ENCODE results near the gene LEKR1.
"Not testable (repeated sequence)": the region's sequence is repeated elsewhere in the genome, so short reads cannot be mapped to it uniquely, and the experiment has no call there.

Gene LEKR1

DNA sequence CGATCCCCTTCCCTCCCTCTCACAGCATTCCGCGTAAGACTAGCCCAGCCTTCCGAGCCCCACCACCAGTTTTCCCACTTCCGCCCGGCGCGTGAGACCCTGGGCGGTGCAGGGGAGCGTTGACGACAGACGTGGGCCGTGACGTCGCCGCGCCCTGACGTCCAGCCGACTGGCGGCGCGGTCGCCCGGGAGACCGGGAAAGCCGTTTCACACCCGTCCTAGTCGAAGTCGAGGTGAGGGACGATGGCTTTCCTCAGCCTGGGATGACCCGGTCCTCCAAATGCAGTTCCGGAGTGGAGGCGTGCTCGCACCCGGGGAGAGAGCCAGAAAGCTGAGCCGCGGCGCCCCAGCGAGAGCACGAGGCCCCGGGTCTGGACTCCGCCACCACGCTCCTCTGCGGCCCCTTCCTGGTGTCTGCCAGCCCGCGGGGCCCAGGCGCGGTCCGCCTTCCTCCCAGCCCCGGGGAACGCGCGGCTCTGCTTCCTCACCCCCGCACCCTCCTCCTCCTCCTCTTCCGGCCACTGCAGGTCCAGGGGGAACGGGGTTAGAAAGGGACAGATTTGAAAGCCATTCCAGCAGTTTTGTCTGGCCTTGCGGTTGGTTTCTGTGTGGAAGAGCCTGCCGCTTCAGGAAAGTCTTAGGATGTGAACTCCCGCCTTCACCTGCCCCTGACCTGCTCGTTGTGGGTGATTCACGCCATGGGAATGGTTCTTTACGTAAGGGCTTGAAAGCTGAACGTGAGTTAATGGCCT, at the start of gene LEKR1:
Gene LEKR1, plus strand, starts transcription at position 210 of the 752 bp plus-strand sequence. CDS start 2,977 bp downstream, outside the sequence.
- DNase-seq: peak; percentile 75

DNA sequence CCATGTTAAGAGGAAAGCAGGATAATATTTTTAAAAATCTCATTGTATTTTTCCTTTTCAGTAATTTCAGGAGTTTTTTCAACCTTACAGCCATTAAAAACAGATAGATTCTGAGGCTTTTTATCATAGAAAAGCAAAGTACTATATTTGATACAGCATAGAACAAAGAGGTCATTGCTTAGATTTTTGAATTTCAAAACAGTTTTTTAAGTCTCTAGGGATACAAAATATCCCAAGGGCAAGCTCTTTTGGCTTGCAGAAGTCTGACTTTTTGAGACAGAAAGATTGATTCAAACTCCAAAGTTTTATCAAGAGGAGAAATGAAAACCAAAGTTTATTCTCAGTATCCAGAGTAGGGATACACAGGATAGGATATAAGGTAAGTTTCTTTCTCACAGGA, 49.3 kb upstream of the LEKR1 start:
- no peak for DNase-seq

DNA sequence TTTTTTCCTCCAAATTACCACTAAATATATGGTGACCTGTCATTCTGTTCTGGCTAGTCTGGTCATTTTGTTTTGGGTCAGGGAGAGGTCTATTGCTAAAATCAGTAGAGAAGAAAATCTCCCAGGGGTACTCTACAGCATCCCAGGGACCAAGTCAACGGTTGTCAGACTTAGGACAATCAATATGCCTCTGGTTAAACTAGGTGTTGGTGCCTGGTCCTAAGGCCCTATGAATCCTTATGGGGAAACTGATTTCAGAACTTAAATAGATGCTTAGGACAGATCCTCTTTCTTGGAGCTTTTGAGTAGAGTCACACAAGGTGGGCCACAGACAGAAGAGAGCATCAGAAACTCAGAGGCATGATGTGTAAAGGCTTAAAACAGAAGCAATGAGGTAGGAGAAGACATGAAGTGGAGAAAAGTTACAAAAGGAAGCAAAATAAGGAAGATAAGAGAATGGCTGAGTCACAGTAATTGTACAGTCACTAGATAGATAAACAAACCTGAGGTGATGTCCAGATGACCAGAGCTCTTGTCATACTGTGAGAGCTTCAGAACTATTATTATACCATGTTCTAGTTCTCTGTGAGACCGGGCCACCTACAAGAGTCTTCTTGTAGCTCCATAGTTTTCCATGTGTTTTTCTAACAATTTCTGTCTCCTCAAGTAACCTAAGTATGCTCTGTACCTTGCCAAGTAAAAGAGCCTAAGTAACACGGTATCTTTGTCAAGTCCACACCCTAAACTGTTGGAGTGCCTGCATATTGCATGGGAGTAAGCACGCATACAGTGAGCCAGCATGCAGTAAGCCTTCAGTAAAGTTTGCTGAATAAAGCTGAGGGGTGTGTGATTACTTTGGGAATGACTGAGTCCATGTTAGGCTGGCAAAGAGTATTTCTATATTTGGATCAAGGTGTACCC, 44.6 kb upstream of the LEKR1 start:
- DNase-seq: no peak

GRCh38 chr3:156782319-156782718, 43.8 kb upstream of the LEKR1 start:
- DNase-seq: no peak

DNA sequence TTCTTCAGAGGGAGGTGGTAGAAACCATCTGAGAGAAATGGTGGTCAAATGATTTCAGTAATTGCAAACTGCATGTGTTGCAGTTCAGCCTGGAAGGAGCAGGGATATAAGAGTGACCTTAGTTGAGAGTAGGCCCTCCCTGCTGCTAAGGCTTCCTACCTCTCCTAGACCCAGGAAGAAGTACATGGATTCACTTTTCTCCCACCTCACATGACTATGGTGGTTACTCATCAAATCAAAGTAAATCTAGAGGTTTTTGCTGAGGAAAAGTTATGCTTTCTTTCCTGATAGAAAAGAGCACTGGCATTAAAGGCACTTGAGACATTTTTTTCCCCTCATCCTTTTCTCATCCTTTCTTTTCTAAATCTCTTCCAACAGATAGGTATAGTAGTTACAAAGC, 43.2 kb upstream of the LEKR1 start:
- DNase-seq: no peak

DNA sequence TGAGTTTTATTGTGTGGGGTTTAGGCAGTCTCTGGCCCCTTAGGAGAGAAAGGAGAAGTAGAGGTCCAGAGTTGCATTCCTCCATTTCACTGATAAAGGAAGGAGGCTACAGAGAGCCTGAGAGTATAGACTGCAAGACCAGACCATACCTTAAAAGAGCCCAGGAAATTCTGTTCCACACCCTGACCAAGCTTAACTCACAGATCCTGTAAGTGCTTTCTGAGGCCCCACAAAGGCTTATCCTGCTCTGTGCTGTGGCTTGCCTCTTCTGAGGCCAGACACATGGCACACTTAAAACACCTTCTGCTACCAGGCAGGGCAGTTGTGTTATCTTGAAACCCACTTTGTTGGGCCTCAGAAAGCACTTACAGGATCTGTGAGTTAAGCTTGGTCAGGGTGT, 39.2 kb upstream of the LEKR1 start:
- no peak for DNase-seq

DNA sequence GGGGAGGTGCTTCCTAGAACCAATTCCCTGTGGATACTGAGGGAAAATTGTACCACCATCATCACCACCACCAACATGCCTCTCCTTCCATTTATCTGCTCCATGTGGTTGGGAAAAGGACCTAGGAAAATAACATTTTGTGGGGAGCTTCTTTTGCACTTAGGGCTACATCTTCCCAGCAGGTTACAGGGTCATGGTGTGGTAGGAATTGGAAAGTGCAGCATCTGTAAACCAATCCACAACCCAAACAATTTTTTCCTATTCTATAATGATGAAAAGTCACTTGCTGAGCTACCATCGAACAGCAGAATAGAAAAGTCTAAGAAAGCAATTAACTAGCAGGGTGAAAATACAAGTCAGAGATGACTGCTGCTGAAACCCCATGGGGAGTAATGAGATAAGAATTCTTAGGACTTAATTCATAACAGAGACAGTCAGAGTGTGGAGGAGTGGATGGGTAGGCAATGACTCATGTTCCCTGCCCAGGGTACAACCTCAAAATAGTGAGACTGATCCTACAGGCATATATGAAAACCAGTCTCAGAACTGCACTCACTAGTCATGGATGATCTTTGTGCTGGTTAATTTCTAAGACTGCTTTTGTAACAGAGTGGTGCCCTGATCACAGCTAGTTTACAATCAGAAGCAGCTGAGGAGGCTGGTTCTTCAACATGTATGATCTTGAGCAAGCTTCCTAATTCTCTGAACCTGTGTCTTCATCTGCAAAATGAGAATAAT, 38.1 kb upstream of the LEKR1 start:
- DNase-seq: peak; percentile 2

- no peak for DNase-seq
Observed at GRCh38 chr3:156788846-156789245, 37.3 kb upstream of the LEKR1 start.

- no peak for DNase-seq
Observed at GRCh38 chr3:156790156-156790555, 36.0 kb upstream of the LEKR1 start.

DNA sequence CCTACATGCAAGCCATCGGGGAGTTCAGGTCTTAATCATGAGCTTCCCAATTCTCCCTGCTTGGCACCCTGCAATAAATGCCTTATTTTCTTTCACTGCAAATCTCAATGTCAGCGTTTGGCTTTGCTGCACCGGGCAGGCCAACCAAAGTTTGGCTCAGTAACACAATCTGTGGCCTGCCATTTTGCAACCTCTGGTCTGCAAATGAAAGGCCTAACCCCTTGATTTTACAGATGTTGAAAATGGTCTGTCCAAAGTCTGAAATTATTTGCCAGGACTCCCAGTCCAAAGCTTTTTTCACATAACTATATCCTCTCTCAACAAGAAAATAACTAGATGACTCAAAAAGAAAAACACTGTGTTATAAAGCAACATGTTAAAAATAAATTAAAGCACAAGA, 34.0 kb upstream of the LEKR1 start:
- DNase-seq: no peak

GRCh38 chr3:156792536-156792935, 33.6 kb upstream of the LEKR1 start:
- no peak for DNase-seq

GRCh38 chr3:156792945-156793344, 33.2 kb upstream of the LEKR1 start:
- DNase-seq: peak; percentile 41

GRCh38 chr3:156793400-156793799, 32.8 kb upstream of the LEKR1 start:
- DNase-seq: no peak

- DNase-seq: no peak
Observed at GRCh38 chr3:156793851-156794250, 32.3 kb upstream of the LEKR1 start.

DNA sequence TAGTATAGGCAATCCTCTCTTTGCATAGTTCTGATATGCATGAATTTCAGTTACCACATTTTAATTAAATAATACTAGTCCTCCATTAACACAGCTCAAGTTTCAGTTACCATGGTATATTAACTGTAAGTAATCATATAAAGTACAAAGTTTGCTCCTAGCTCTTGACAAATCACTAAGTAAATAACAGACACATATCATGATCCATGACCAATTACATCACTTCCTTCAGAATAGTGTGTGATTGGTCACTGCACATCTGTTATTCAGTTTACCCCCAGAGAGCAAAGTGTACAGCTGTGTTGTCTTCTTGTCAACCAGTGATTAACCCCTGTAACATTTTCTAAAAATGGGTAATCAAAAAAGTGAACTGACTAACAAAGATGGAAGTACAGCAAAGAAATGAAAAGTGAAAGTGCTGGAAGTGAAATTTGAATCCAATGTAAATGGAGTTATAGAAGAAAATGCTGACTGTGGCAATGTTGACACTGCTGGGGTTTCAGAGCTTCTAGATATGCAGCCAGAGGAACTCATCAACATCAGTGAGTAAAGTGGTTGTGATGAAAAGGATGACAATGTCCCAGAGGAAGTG, 30.2 kb upstream of the LEKR1 start:
- DNase-seq: no peak

- DNase-seq: no peak
Observed at GRCh38 chr3:156797368-156797767, 28.8 kb upstream of the LEKR1 start.

GRCh38 chr3:156800287-156800686, 25.9 kb upstream of the LEKR1 start:
- DNase-seq: not testable (repeated sequence)

DNA sequence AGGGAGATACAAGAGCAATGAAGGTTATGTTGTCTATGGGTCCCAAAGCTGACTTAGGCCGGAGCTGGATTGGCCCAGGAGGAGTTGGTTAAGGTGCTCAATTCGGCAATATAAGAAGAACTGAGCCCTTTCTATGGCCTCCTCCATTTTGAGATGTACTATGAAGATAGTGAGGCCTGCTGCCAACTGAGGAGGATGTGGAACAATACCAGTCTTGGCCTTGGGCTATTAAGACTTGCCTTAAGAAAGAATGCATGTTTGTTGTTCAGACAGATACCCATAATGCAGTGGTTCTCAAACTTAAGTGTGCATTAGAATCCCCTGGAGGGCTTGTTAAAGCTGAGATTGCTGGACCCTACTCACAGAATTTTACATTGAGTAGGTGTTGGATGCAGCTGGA, 24.4 kb upstream of the LEKR1 start:
- DNase-seq: no peak

- DNase-seq: no peak
Observed at GRCh38 chr3:156802821-156803606, 23.1 kb upstream of the LEKR1 start.

DNA sequence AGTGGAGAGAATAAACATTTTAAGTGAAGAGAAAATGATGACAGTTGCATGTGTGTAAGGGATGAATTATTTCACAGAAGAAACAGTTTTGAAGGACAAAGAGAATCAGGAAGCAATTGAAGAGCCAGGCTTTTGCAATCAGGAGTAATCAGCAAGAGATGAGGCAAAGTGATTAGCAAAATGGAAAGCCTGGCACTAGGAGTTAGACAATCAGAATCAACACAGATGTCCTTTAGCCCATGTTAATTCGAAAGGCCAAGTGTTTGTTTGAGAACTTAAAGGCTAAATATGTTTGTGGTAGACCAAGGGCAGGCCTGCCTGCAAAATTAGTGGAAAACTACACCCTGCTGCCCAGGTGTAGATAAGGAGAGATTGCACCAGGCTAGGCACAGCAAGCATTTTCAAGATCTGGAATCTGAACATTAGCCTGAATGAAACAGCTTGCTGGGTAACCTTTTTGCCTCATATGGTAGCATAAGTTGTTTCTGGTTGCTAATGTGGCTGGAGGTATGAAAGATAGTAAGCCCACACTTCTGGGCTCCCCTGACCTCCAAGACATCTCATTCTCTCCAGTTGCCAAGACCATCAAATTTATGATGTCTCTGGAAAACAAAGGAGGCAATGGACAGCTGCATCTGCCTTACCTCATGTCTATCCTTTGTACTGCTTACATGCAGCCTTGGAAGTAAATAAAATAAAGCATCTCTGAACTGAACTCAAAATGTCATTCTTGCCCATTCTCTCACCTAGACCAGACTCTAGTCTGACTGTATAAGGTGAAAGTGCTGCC, 22.0 kb upstream of the LEKR1 start:
- DNase-seq: no peak

DNA sequence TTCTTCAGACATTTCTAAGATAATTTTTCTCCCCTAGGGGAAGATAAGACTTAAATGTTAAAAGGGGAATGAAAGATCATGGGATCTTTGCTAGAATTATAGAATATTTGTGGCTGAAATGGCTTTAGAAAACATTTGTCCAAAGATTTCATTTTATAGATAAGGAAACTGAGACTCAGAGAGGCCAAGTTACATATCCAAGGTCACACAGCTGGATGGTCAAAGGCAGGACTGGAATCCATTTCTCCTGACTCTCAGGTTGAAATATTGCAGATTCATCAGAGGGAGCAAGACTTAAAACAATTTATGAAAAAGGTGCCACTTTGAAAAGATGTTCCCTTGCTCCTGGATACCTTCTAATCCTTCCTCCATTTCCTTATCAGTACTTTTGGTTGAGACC, 19.5 kb upstream of the LEKR1 start:
- no peak for DNase-seq
